Measurements from ENCODE around the gene REC8. TPM values are rescaled to one million over a fixed set of nuclear protein-coding genes. Genes with fewer than 3 reads are reported as not detected.

REC8 gene
- total and polyA plus RNA-seq, 2 of the 13 experiments (the other 11 are each of a cell fraction or from before 2014, with no cell fraction given) = 3.4 to 14.7 TPM

- peak; percentile 85; the same call in 1 of the 2 replicates for TF ChIP-seq TFDP1 (CRISPR knock-in tag; IDR thresholded peaks at IDR 0.05; ENCODE audit: borderline replicate concordance)
- peak; percentile 83; the same call in 1 of the 2 replicates for TF ChIP-seq ZNF800 (CRISPR knock-in tag; IDR thresholded peaks at IDR 0.05)
- TF ChIP-seq CBX2 (IDR thresholded peaks at IDR 0.05; ENCODE audit: low read depth, low read length) = no peak
- no peak for TF ChIP-seq CBX2 (CRISPR knock-in tag; IDR thresholded peaks at IDR 0.05; ENCODE audit: low read depth)
- no peak; the same call in 1 of the 2 replicates for TF ChIP-seq FOSL1 (CRISPR knock-in tag; IDR thresholded peaks at IDR 0.05; ENCODE audit: borderline replicate concordance)
- TF ChIP-seq ZNF768 (CRISPR knock-in tag; IDR thresholded peaks at IDR 0.05) = peak; percentile 21; the same call in 1 of the 2 replicates
- TF ChIP-seq ZNF615 (CRISPR knock-in tag; IDR thresholded peaks at IDR 0.05; ENCODE audit: borderline replicate concordance) = peak; percentile 99
- peak; percentile 96 for TF ChIP-seq ZSCAN21 (CRISPR knock-in tag; IDR thresholded peaks at IDR 0.05; ENCODE audit: borderline replicate concordance)
- no peak for TF ChIP-seq ZNF382 (CRISPR knock-in tag; IDR thresholded peaks at IDR 0.05; ENCODE audit: borderline replicate concordance)
- TF ChIP-seq BCL3 (CRISPR knock-in tag; IDR thresholded peaks at IDR 0.05) = peak; percentile 98
- no peak for TF ChIP-seq CC2D1A (CRISPR knock-in tag; IDR thresholded peaks at IDR 0.05)
- peak; percentile 82 for TF ChIP-seq YY1 (IDR thresholded peaks at IDR 0.05; ENCODE audit: insufficient read depth, insufficient replicate concordance, low read depth, low read length)
- peak; percentile 68 for TF ChIP-seq TBL1XR1 (IDR thresholded peaks at IDR 0.05; ENCODE audit: borderline replicate concordance, low read length, partially characterized antibody)
- TF ChIP-seq NR3C1 (CRISPR knock-in tag; IDR thresholded peaks at IDR 0.05) = no peak
- TF ChIP-seq JDP2 (CRISPR knock-in tag; IDR thresholded peaks at IDR 0.05; ENCODE audit: borderline replicate concordance) = no peak
- TF ChIP-seq, protein P1, sequence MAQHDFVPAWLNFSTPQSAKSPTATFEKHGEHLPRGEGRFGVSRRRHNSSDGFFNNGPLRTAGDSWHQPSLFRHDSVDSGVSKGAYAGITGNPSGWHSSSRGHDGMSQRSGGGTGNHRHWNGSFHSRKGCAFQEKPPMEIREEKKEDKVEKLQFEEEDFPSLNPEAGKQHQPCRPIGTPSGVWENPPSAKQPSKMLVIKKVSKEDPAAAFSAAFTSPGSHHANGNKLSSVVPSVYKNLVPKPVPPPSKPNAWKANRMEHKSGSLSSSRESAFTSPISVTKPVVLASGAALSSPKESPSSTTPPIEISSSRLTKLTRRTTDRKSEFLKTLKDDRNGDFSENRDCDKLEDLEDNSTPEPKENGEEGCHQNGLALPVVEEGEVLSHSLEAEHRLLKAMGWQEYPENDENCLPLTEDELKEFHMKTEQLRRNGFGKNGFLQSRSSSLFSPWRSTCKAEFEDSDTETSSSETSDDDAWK (CRISPR knock-in tag; IDR thresholded peaks at IDR 0.05) = no peak
- TF ChIP-seq HNRNPK (IDR thresholded peaks at IDR 0.05; ENCODE audit: low read depth, low read length, poor library complexity, severe bottlenecking) = no peak
- no peak; the same call in 1 of the 2 replicates for TF ChIP-seq CHD2 (IDR thresholded peaks at IDR 0.05; ENCODE audit: low read depth, low read length)
- TF ChIP-seq, protein P2, sequence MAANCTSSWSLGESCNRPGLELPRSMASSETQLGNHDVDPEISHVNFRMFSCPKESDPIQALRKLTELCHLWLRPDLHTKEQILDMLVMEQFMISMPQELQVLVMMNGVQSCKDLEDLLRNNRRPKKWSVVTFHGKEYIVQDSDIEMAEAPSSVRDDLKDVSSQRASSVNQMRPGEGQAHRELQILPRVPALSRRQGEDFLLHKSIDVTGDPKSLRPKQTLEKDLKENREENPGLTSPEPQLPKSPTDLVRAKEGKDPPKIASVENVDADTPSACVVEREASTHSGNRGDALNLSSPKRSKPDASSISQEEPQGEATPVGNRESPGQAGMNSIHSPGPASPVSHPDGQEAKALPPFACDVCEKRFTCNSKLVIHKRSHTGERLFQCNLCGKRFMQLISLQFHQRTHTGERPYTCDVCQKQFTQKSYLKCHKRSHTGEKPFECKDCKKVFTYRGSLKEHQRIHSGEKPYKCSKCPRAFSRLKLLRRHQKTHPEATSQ (CRISPR knock-in tag; IDR thresholded peaks at IDR 0.05; ENCODE audit: borderline replicate concordance) = peak; percentile 95
- peak; percentile 99 for TF ChIP-seq RBM22 (optimal IDR thresholded peaks at IDR 0.05; ENCODE audit: low read length)
- TF ChIP-seq DMAP1 (CRISPR knock-in tag; IDR thresholded peaks at IDR 0.05) = peak; percentile 100
- peak; percentile 36 for TF ChIP-seq MATR3 (CRISPR knock-in tag; IDR thresholded peaks at IDR 0.05)
Observed at GRCh38 chr14:24160850-24161804, 10.8 kb upstream of the REC8 start, which contains the start of gene IRF9 (continued).

All from HepG2 (cell line).